ENCODE results near the gene RET.

RET gene

GRCh38 chr10:43044961-43045621 lies 31.8 kb upstream of the RET start:
- H3K9ac ChIP-seq (ENCODE audit: low read length in 2 of 2): no peak overlapping the region
- no peaks in the 10 kb centered on the region for H3K4me1 ChIP-seq (ENCODE audit: control insufficient read depth, insufficient read depth, low read length)
- H3K4me3 ChIP-seq (ENCODE audit: low read length in 2 of 2): no peak overlapping the region
- peaks cover 0 to 12% of the 10 kb centered on the region in 2 donors for H3K27me3 ChIP-seq (ENCODE audit: control insufficient read depth in 1 of 2, insufficient read depth in 2 of 2, low read length in 2 of 2)
- H3K36me3 ChIP-seq (ENCODE audit: control insufficient read depth in 2 of 2, insufficient read depth in 2 of 2, low read length in 2 of 2): no peaks in the 10 kb centered on the region
- H3K27ac ChIP-seq (ENCODE audit: low read length): no peak overlapping the region
- H3K9me3 ChIP-seq (ENCODE audit: control insufficient read depth in 2 of 2, low read length in 2 of 2): no peaks in the 10 kb centered on the region

- Histone ChIP-seq H3K4me1 (ENCODE audit: control insufficient read depth, insufficient read depth, low read length) (no peaks in the 10 kb centered on the region), H3K27me3 (ENCODE audit: control insufficient read depth in 1 of 2, insufficient read depth in 2 of 2, low read length in 2 of 2) (peaks cover 0 to 12% of the 10 kb centered on the region in 2 donors), H3K9me3 (ENCODE audit: control insufficient read depth in 2 of 2, low read length in 2 of 2) (no peaks in the 10 kb centered on the region), H3K4me3 (ENCODE audit: low read length in 2 of 2) (no peak overlapping the region), H3K36me3 (ENCODE audit: control insufficient read depth in 2 of 2, insufficient read depth in 2 of 2, low read length in 2 of 2) (no peaks in the 10 kb centered on the region), H3K9ac (ENCODE audit: low read length in 2 of 2) (no peak overlapping the region), H3K27ac (ENCODE audit: low read length) (no peak overlapping the region)
Observed at GRCh38 chr10:43045631-43046287, 31.1 kb upstream of the RET start.

- Histone ChIP-seq H3K4me1 (ENCODE audit: control insufficient read depth, insufficient read depth, low read length) (no peaks in the 10 kb centered on the region), H3K36me3 (ENCODE audit: control insufficient read depth in 2 of 2, insufficient read depth in 2 of 2, low read length in 2 of 2) (no peaks in the 10 kb centered on the region), H3K27ac (ENCODE audit: low read length) (no peak overlapping the region), H3K27me3 (ENCODE audit: control insufficient read depth in 1 of 2, insufficient read depth in 2 of 2, low read length in 2 of 2) (peaks cover 0 to 12% of the 10 kb centered on the region in 2 donors), H3K4me3 (ENCODE audit: low read length in 2 of 2) (no peak overlapping the region), H3K9ac (ENCODE audit: low read length in 2 of 2) (no peak overlapping the region), H3K9me3 (ENCODE audit: control insufficient read depth in 2 of 2, low read length in 2 of 2) (no peaks in the 10 kb centered on the region)
Observed at GRCh38 chr10:43046288-43046991, 30.4 kb upstream of the RET start.

- Histone ChIP-seq H3K36me3 (ENCODE audit: control insufficient read depth in 2 of 2, insufficient read depth in 2 of 2, low read length in 2 of 2) (no peaks in the 10 kb centered on the region), H3K9ac (ENCODE audit: low read length in 2 of 2) (no peak overlapping the region), H3K27ac (ENCODE audit: low read length) (no peak overlapping the region), H3K4me3 (ENCODE audit: low read length in 2 of 2) (no peak overlapping the region), H3K4me1 (ENCODE audit: control insufficient read depth, insufficient read depth, low read length) (no peaks in the 10 kb centered on the region), H3K27me3 (ENCODE audit: control insufficient read depth in 1 of 2, insufficient read depth in 2 of 2, low read length in 2 of 2) (peaks cover 0 to 12% of the 10 kb centered on the region in 2 donors), H3K9me3 (ENCODE audit: control insufficient read depth in 2 of 2, low read length in 2 of 2) (no peaks in the 10 kb centered on the region)
Observed at GRCh38 chr10:43047288-43047970, 29.4 kb upstream of the RET start.

GRCh38 chr10:43048301-43049051 lies 28.4 kb upstream of the RET start:
- Histone ChIP-seq H3K9me3 (ENCODE audit: control insufficient read depth in 2 of 2, low read length in 2 of 2) (no peaks in the 10 kb centered on the region), H3K4me3 (ENCODE audit: low read length in 2 of 2) (no peak overlapping the region), H3K9ac (ENCODE audit: low read length in 2 of 2) (no peak overlapping the region), H3K36me3 (ENCODE audit: control insufficient read depth in 2 of 2, insufficient read depth in 2 of 2, low read length in 2 of 2) (no peaks in the 10 kb centered on the region), H3K27ac (ENCODE audit: low read length) (no peak overlapping the region), H3K4me1 (ENCODE audit: control insufficient read depth, insufficient read depth, low read length) (no peaks in the 10 kb centered on the region), H3K27me3 (ENCODE audit: control insufficient read depth in 1 of 2, insufficient read depth in 2 of 2, low read length in 2 of 2) (peaks cover 0 to 12% of the 10 kb centered on the region in 2 donors)

GRCh38 chr10:43049081-43049551 lies 27.8 kb upstream of the RET start:
- H3K27me3 ChIP-seq (ENCODE audit: control insufficient read depth in 1 of 2, insufficient read depth in 2 of 2, low read length in 2 of 2): peaks cover 0 to 12% of the 10 kb centered on the region in 2 donors
- no peak overlapping the region for H3K27ac ChIP-seq (ENCODE audit: low read length)
- H3K9me3 ChIP-seq (ENCODE audit: control insufficient read depth in 2 of 2, low read length in 2 of 2): no peaks in the 10 kb centered on the region
- no peaks in the 10 kb centered on the region for H3K36me3 ChIP-seq (ENCODE audit: control insufficient read depth in 2 of 2, insufficient read depth in 2 of 2, low read length in 2 of 2)
- H3K4me3 ChIP-seq (ENCODE audit: low read length in 2 of 2): no peak overlapping the region
- no peaks in the 10 kb centered on the region for H3K4me1 ChIP-seq (ENCODE audit: control insufficient read depth, insufficient read depth, low read length)
- no peak overlapping the region for H3K9ac ChIP-seq (ENCODE audit: low read length in 2 of 2)

GRCh38 chr10:43050011-43050410 lies 26.9 kb upstream of the RET start:
- H3K9ac ChIP-seq (ENCODE audit: low read length in 2 of 2): no peak overlapping the region
- H3K9me3 ChIP-seq (ENCODE audit: control insufficient read depth in 2 of 2, low read length in 2 of 2): no peaks in the 10 kb centered on the region
- H3K4me3 ChIP-seq (ENCODE audit: low read length in 2 of 2): no peak overlapping the region
- no peaks in the 10 kb centered on the region for H3K36me3 ChIP-seq (ENCODE audit: control insufficient read depth in 2 of 2, insufficient read depth in 2 of 2, low read length in 2 of 2)
- no peak overlapping the region for H3K27ac ChIP-seq (ENCODE audit: low read length)
- H3K27me3 ChIP-seq (ENCODE audit: control insufficient read depth in 1 of 2, insufficient read depth in 2 of 2, low read length in 2 of 2): peaks cover 0 to 12% of the 10 kb centered on the region in 2 donors
- no peaks in the 10 kb centered on the region for H3K4me1 ChIP-seq (ENCODE audit: control insufficient read depth, insufficient read depth, low read length)

GRCh38 chr10:43053825-43054224 lies 23.0 kb upstream of the RET start:
- Histone ChIP-seq H3K4me1 (ENCODE audit: control insufficient read depth, insufficient read depth, low read length) (no peaks in the 10 kb centered on the region), H3K9ac (ENCODE audit: low read length in 2 of 2) (no peak overlapping the region), H3K27ac (ENCODE audit: low read length) (no peak overlapping the region), H3K36me3 (ENCODE audit: control insufficient read depth in 2 of 2, insufficient read depth in 2 of 2, low read length in 2 of 2) (no peaks in the 10 kb centered on the region), H3K9me3 (ENCODE audit: control insufficient read depth in 2 of 2, low read length in 2 of 2) (no peaks in the 10 kb centered on the region), H3K4me3 (ENCODE audit: low read length in 2 of 2) (no peak overlapping the region), H3K27me3 (ENCODE audit: control insufficient read depth in 1 of 2, insufficient read depth in 2 of 2, low read length in 2 of 2) (peaks cover 5% of the 10 kb centered on the region in 2 donors)

GRCh38 chr10:43054593-43054992 lies 22.3 kb upstream of the RET start:
- Histone ChIP-seq H3K9ac (ENCODE audit: low read length in 2 of 2) (no peak overlapping the region), H3K27me3 (ENCODE audit: control insufficient read depth in 1 of 2, insufficient read depth in 2 of 2, low read length in 2 of 2) (peaks cover 2 to 5% of the 10 kb centered on the region in 2 donors), H3K4me1 (ENCODE audit: control insufficient read depth, insufficient read depth, low read length) (no peaks in the 10 kb centered on the region), H3K9me3 (ENCODE audit: control insufficient read depth in 2 of 2, low read length in 2 of 2) (no peaks in the 10 kb centered on the region), H3K4me3 (ENCODE audit: low read length in 2 of 2) (no peak overlapping the region), H3K36me3 (ENCODE audit: control insufficient read depth in 2 of 2, insufficient read depth in 2 of 2, low read length in 2 of 2) (no peaks in the 10 kb centered on the region), H3K27ac (ENCODE audit: low read length) (no peak overlapping the region)

GRCh38 chr10:43055217-43055616 lies 21.7 kb upstream of the RET start:
- no peaks in the 10 kb centered on the region for H3K4me1 ChIP-seq (ENCODE audit: control insufficient read depth, insufficient read depth, low read length)
- H3K27ac ChIP-seq (ENCODE audit: low read length): no peak overlapping the region
- no peaks in the 10 kb centered on the region for H3K9me3 ChIP-seq (ENCODE audit: control insufficient read depth in 2 of 2, low read length in 2 of 2)
- no peak overlapping the region for H3K4me3 ChIP-seq (ENCODE audit: low read length in 2 of 2)
- no peak overlapping the region for H3K9ac ChIP-seq (ENCODE audit: low read length in 2 of 2)
- no peaks in the 10 kb centered on the region for H3K36me3 ChIP-seq (ENCODE audit: control insufficient read depth in 2 of 2, insufficient read depth in 2 of 2, low read length in 2 of 2)
- peaks cover 2 to 5% of the 10 kb centered on the region in 2 donors for H3K27me3 ChIP-seq (ENCODE audit: control insufficient read depth in 1 of 2, insufficient read depth in 2 of 2, low read length in 2 of 2)

Data from stomach smooth muscle (tissue), 2 donors.